Vagina (tissue), 2 donors: Measurements from ENCODE around the gene RASAL2. TPM values are rescaled to one million over a fixed set of nuclear protein-coding genes. Genes with fewer than 3 reads are reported as not detected.
"Not testable (repeated sequence)": the region's sequence is repeated elsewhere in the genome, so short reads cannot be mapped to it uniquely, and the experiment has no call there.

Source experiments
- DNase-seq, 2 donors: peaks; one replicate each; pipeline ENCODE4 v3.0.0-alpha.2; 2017; ENCODE audit errors: extremely low spot score in 2 of 2
- H3K27ac ChIP-seq: fragments of 200-600 bp; sonication (generic); one replicate; pipeline ENCODE4 v1.5.1; 2019
- H3K27me3 ChIP-seq: fragments of 200-600 bp; sonication (generic); one replicate; pipeline ENCODE4 v1.5.1; 2019
- H3K36me3 ChIP-seq, 2 donors: fragments of 200-600 bp; sonication (generic); one replicate each; pipeline ENCODE4 v1.5.1; 2017 to 2019
- H3K4me1 ChIP-seq: fragments of 200-600 bp; sonication (generic); one replicate; pipeline ENCODE4 v1.5.1; 2019
- H3K4me3 ChIP-seq, 2 donors: fragments of 200-600 bp; sonication (generic); 1 replicate in 1 of 2; 2 replicates in 1 of 2; pipeline ENCODE4 v1.5.1; 2016 to 2019
- H3K9me3 ChIP-seq: fragments of 200-600 bp; sonication (generic); one replicate; pipeline ENCODE4 v1.5.1; 2019
- POLR2A ChIP-seq, 2 donors: fragments of 450-650 bp; IDR thresholded peaks; one replicate each; pipeline ENCODE4 v1.6.1; 2017; ENCODE audit warnings: antibody characterized with exemption in 2 of 2, mild to moderate bottlenecking in 2 of 2, moderate library complexity in 2 of 2
- POLR2AphosphoS5 ChIP-seq, 2 donors: sonication (generic); formaldehyde crosslinking; IDR thresholded peaks; one replicate each; pipeline ENCODE4 v1.9.0; 2017; ENCODE audit warnings: antibody characterized with exemption in 2 of 2, mild to moderate bottlenecking in 2 of 2, low read depth in 1 of 2; ENCODE audit not compliant: insufficient read depth in 1 of 2
- intact Hi-C: fragments of 100-400 bp; cut with DNase I; formaldehyde crosslinking; loops from one replicate; pipeline ENCODE4 v1.15.1; 2023
- total RNA-seq: library from RNA; depleted of rRNA; stranded (reverse); fragments of >200 nt; gene quantifications from one replicate; pipeline ENCODE4 v1.2.3, GENCODE V29; 2016
- TF ChIP-seq, protein P1 (sequence below), 3 experiments: fragments of 450-650 bp in 2 of 3; fragments of 200-600 bp in 1 of 3; sonication (generic) in 1 of 3; IDR thresholded peaks; one replicate each; pipeline ENCODE4 v1.5.1; 2017 to 2019; ENCODE audit warnings: antibody characterized with exemption in 3 of 3, mild to moderate bottlenecking in 2 of 3, moderate library complexity in 2 of 3

The RASAL2 gene
- total RNA-seq, 1 donor from 2014 or later: 25.5 TPM

- Histone ChIP-seq H3K9me3 (no peaks in the 10 kb centered on the region), H3K27me3 (no peaks in the 10 kb centered on the region), H3K4me3 (no peak overlapping the region), H3K4me1 (no peaks in the 10 kb centered on the region), H3K36me3 (no peaks in the 10 kb centered on the region), H3K27ac (no peak overlapping the region)
- intact Hi-C loops: loop anchor here (10.0 kb wide), 1 partner anchor 138 kb away; no protein-coding TSS in a partner anchor
- TF ChIP-seq, protein P1, sequence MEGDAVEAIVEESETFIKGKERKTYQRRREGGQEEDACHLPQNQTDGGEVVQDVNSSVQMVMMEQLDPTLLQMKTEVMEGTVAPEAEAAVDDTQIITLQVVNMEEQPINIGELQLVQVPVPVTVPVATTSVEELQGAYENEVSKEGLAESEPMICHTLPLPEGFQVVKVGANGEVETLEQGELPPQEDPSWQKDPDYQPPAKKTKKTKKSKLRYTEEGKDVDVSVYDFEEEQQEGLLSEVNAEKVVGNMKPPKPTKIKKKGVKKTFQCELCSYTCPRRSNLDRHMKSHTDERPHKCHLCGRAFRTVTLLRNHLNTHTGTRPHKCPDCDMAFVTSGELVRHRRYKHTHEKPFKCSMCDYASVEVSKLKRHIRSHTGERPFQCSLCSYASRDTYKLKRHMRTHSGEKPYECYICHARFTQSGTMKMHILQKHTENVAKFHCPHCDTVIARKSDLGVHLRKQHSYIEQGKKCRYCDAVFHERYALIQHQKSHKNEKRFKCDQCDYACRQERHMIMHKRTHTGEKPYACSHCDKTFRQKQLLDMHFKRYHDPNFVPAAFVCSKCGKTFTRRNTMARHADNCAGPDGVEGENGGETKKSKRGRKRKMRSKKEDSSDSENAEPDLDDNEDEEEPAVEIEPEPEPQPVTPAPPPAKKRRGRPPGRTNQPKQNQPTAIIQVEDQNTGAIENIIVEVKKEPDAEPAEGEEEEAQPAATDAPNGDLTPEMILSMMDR (IDR thresholded peaks at IDR 0.05): no peak
- TF ChIP-seq POLR2A (IDR thresholded peaks at IDR 0.05): no peak
- no peak for TF ChIP-seq POLR2AphosphoS5 (IDR thresholded peaks at IDR 0.05; ENCODE audit: insufficient read depth in 1 of 2, low read depth in 1 of 2)
- no peak for DNase-seq
These were observed 98.8 kb downstream of the RASAL2 start for GRCh38 chr1:178192686-178193085.

- intact Hi-C loops: loop anchor here (10.0 kb wide), 1 partner anchor 142 kb away; no protein-coding TSS in a partner anchor
- Histone ChIP-seq H3K27ac (no peak overlapping the region), H3K9me3 (no peaks in the 10 kb centered on the region), H3K36me3 (no peaks in the 10 kb centered on the region), H3K27me3 (no peaks in the 10 kb centered on the region), H3K4me1 (no peaks in the 10 kb centered on the region), H3K4me3 (no peak overlapping the region)
- TF ChIP-seq POLR2AphosphoS5 (IDR thresholded peaks at IDR 0.05; ENCODE audit: insufficient read depth in 1 of 2, low read depth in 1 of 2) (no peak), POLR2A (IDR thresholded peaks at IDR 0.05) (no peak)
- TF ChIP-seq, protein P1 (IDR thresholded peaks at IDR 0.05): no peak
- DNase-seq: no peak
These were observed 102.7 kb downstream of the RASAL2 start for GRCh38 chr1:178196631-178197030.

GRCh38 chr1:178202095-178202494 lies 108.2 kb downstream of the RASAL2 start:
- H3K27ac ChIP-seq, H3K36me3 ChIP-seq, H3K4me3 ChIP-seq, DNase-seq, H3K4me1 ChIP-seq, H3K27me3 ChIP-seq, intact Hi-C loops, H3K9me3 ChIP-seq: not testable (repeated sequence)

DNA sequence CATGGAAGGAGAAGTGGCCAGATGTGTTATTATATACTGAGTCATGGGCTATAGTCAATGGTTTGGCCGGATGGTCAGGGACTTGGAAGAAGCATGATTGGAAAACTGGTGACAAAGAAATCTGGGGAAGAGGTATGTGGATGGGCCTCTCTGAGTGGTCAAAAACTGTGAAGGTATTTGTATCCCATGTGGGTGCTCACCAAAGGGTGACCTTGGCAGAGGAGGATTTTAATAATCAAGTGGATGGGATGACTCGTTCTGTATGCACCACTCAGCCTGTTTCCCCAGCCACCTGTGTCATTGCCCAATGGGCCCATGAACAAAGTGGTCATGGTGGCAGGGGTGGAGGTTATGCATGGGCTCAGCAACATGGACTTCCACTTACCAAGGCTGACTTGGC lies 108.6 kb downstream of the RASAL2 start:
- H3K4me1 ChIP-seq, H3K27ac ChIP-seq, H3K27me3 ChIP-seq, H3K9me3 ChIP-seq, H3K4me3 ChIP-seq, intact Hi-C loops, DNase-seq, H3K36me3 ChIP-seq: not testable (repeated sequence)

DNA sequence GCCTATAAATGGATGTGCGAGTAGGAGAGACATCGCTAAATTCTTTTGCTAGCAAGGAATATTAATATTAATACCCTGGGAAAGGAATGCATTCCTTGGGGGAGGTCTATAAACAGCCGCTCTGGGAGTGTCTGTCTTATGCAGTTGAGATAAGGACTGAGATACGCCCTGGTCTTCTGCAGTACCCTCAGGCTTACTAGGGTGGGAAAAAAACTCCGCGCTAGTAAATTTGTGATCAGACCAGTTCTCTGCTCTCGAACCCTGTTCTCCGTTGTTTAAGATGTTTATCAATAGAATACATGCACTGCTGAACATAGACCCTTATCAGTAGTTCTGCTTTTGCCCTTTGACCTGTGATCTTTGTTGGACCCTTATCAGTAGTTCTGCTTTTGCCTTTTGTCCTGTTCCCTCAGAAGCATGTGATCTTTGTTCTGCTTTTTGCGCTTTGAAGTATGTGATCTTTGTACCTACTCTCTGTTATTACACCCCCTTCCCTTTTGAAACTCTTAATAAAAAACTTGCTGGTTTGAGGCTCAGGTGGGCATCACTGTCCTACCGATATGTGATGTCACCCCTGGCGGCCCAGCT lies 114.5 kb downstream of the RASAL2 start:
- intact Hi-C loops, DNase-seq, H3K36me3 ChIP-seq, H3K27ac ChIP-seq, H3K4me1 ChIP-seq, H3K4me3 ChIP-seq, H3K27me3 ChIP-seq, H3K9me3 ChIP-seq: not testable (repeated sequence)

DNA sequence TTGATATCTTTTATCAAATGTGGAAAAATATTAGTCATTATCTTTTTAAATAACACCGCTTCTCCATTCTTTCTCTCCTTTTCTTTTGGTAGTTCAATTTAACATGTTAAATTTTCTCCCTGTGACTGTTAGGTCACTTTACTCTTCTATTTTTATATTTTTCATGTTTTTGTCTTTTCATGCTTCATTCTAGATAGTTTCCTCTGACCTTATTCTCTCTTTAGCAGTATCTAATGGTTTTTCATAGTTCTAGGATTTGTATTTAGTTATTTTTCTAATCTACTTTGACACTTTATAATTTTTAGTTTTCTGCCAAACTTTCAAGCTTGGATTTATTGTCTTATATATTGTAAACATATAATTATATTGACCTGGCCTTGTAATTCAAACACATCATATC lies 116.0 kb downstream of the RASAL2 start:
- H3K4me1 ChIP-seq: no peaks in the 10 kb centered on the region
- no peaks in the 10 kb centered on the region for H3K27me3 ChIP-seq
- intact Hi-C loops: no loop called here
- DNase-seq: no peak
- TF ChIP-seq POLR2AphosphoS5 (IDR thresholded peaks at IDR 0.05; ENCODE audit: insufficient read depth in 1 of 2, low read depth in 1 of 2) (no peak), POLR2A (IDR thresholded peaks at IDR 0.05) (no peak)
- TF ChIP-seq, protein P1 (IDR thresholded peaks at IDR 0.05): no peak
- H3K27ac ChIP-seq: no peak overlapping the region
- peaks cover 0 to 6% of the 10 kb centered on the region in 2 donors for H3K36me3 ChIP-seq
- H3K9me3 ChIP-seq: peaks cover 5% of the 10 kb centered on the region
- H3K4me3 ChIP-seq: no peak overlapping the region
